Activated CD8-positive, alpha-beta memory T cell treated with anti-CD3 and anti-CD28 coated beads for 24 hours (primary cell): ENCODE results near the gene FN1.
"Not testable (repeated sequence)": the region's sequence is repeated elsewhere in the genome, so short reads cannot be mapped to it uniquely, and the experiment has no call there.

Source experiments
- DNase-seq: peaks from one replicate; pipeline ENCODE4 v3.0.0-alpha.2; 2020

Gene FN1

DNA sequence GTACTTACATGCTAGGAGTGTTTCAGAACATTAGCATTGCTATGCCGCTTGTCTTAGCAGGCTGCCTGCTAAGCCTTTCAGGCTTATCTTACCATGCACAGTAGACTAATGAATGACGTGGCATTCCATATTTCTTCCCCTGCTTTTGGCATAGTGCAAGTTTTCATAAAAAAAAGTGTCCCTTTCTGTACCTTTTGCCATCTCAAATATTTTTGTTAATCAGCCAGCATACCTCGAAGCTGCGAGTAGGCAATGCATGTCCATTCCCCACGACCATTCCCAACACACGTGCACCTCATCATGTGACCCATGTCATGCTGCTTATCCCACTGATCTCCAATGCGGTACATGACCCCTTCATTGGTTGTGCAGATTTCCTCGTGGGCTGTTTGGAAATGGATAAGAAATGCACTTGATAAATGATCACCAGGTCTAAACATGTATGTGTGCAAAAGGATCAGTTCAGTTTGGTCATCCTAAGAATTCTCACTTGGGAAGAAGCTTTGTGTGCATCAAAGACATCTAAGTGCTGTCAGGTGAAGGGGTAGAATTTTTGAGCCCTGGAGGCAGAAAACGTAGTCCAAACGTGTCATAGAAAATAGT is 13.9 kb downstream of the FN1 start:
- no peak for DNase-seq

DNA sequence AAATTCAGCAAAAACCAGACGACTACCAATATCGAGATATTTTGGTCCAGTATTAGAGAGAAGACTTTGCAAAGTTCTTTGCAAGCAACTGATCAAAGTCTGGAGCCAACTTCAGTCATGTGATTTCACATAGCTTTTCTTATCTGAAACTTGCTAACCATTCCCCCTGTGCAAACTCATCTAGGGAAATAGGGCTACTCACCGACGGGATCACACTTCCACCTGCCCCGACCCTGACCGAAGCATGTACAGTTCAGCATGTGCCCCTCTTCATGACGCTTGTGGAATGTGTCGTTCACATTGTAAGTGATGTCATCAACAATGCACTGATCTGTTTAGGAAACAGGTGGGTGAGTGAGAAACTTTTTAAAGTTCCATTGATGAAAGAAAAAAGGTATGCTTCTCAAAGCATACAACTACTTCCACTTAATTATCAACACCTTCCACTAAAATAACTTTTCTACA is 15.4 kb downstream of the FN1 start:
- no peak for DNase-seq

DNA sequence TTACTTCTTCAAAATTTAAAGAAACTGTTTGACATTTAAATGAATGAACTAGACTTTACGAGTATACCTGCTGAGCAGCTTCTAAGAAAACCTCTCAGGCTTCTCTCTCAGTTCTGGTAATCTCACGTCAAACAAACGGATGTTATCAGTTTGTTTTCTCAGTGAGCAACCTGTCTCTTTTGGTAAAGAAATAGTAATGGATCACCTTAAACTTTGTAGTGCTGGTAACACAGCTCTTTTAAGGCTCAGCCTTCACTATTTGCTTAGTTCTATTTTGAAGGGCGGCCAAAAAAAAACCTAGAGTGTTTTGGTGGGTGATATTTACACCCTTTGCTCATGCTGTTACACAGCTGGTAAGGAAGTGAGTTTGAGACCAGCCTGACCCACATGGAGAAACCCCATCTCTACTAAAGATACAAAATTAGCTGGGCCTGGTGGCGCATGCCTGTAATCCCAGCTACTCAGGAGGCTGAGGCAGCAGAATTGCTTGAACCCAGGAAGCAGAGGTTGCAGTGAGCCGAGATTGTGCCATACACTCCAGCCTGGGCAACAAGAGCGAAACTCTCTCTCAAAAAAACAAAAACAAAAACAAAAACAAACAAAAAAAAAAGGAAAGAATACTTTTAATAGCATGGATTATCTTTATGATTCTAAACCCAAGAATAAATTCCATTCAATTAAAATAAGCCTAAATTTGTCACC is 15.9 kb downstream of the FN1 start:
- no peak for DNase-seq

DNA sequence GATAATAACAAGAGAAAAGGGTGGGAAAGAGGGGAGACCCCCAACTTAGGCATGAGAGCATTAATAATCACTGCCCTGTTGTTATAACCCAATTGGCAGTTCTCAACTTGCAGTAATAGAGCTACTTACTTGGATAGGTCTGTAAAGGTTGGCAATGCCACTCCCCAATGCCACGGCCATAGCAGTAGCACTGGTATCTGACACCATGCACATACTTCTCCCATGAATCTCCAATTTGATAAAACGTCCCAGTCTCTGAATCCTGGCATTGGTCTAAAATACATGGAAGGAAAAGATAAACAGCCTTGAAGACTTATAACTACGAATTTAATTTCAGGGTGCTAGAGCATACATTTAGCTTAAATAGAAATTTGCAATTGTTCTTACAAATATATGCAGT is 16.8 kb downstream of the FN1 start:
- no peak for DNase-seq

DNA sequence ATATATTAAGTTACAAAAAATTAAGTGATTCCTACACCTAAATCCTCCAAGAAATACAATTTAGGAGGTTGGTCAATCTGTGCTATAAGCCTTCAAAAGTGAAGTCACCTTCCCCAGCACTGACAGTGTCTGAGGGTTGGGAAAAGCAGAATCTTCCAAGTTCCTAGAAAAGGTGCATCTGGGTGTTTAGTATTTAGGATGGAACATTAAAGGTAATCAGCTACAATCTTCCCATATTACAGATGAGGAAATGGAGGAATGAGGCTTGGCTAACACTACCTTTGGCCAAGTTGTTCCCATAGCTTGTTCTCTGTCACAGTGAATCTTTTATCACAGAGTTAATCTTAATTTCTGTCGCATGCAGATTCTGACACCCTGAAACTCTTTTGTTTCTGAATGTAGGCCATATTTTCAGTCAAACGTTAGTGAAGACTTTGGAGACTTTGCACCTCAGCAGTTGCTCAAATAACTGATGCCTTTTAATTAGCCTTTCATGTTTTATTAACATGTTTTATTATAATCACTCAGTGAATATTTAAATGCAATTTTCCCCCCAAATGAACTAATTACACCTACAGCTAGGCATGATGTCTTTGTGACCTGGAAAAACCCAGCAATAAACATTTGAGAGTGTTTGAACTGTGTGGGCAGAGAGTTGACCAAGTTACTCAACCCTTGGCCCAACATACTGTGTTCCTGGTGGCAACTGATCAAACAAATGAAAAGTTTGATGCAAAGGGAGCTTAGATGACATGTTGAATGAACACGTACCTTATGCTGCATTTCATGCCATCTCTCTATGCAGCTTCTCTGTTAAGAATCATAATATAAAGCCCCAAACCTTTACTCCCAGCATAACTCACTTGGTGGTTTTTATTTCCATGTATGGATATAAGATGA is 17.6 kb downstream of the FN1 start:
- no peak for DNase-seq

DNA sequence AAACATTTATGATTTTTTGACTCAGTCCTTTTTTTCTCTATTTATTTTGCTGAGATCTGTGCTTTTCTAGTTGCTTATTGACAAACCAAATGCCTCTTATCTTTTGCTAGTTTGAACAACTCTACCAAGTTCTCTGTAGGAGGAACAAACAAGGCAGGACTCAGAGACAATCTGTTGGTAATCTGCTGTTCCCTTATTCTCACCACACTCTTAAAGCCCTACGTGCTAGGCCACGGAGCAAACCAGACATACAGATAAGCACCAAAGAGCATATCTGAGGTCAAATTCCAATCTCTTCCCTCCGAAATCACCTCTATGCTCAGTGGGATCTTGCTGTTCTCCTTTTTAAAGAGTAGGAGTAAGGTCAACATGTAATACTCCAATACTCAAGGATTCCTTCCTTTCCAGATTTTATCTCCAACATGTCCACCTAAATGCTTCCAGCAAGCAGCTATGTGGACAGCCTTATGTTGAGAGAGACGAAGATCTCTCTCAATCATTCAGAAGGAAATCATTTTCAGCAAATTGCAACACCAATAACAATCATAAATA is 18.4 kb downstream of the FN1 start:
- no peak for DNase-seq

DNA sequence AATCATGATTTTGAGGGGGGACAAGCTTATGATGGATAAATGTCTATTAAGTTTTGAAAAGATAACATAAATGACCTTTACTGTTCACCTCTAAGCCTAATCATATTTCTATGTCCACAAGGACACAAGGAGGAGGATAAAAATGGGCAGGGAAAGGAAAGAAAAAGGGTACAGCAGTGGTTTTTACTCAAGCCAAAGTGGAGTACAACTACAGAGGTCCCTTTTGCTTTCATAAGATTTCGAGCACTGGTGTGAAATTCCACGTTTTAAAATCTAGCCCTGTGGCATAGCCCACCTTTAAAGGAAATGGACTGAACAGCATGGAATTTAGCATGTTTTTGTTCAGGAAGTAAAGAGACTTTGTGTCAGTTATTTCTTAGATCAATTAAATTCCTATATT is 19.2 kb downstream of the FN1 start:
- no peak for DNase-seq

DNA sequence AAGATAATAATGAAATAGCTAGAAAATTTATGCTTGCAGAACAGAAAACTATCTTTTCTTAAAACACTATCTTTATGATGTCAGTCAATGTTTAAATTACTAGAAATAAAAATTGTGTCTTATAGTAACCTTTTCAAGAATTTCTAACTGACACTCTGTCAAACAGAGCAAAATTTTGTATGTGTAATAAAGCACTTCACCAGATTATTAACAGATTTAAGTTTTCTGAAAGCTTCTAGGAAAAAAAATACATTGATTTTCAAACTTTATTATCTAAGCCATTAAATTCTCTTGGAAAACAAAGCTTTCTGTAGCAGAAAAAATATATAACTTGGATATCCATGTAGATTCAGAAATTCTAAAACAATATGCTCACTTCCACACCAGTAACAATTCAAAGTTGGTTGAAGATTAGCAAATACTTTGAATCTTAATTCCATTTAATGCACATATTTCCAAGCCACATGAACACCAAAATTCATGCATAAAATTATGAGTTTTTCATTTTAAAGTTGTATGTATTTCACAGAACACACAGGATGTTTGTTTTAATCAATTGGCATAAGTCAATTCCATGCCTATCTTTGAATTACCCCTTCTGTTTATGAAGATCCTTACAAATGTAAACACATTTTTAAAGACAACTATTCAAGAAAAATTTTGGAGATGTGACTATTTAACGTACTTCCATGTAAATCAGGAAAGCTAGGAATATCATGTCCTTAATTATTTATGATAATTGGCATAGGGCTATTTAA is 19.9 kb downstream of the FN1 start:
- no peak for DNase-seq

DNA sequence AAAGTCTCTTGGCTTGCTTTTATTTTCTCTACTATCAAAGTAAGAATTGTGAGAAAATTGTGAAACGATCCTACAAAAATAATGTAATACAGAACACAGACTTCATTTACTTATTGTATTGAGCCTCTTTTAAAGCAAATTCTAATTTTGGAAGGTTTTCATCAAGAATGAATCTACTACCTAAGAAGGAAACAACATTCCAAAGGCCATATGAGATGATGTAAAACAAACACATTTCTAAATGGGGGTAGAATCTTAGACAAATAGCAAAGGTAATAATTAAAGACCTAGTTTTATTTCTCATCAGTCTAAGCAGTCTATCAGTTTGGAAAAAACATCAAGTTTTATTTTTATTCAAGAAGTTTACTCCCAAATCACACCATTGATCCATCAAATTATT is 20.6 kb downstream of the FN1 start:
- DNase-seq, result no peak

DNA sequence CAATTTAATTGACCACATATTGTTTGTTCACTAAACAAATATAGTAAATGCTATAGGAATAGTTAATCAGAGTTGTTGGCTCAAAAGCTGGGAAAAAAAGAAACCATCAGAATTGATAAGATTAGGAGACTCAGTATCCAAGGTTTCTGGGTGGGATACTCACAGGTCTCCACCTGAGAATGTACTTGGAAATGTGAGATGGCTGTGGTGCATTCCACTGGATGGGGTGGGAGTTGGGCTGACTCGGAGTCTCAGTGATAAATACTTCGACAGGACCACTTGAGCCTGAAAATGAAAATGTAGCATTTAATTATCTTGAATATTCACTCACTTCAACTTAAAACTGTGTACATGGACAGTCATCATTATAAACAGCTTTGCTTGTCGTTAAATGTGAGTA is 21.2 kb downstream of the FN1 start:
- DNase-seq, result no peak

DNA sequence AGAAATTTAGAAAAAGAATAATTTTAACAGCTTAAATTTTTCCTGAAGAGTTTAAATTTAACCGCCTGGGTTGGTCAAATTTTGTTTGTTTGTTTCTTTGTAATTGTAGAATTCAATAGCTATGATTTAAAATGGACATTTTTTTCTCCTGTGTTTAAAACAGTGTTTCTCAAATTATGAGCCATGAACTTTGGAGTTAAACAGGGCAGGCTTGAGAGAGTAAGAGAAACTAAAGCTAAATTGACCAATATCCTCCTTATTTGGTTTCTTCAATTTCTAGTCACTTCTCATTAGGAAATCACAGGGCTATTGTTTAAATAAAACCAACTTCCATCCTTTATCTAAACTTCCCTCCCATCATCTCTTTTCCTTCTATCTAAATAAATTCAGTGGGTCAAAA is 21.9 kb downstream of the FN1 start:
- DNase-seq, result no peak

DNA sequence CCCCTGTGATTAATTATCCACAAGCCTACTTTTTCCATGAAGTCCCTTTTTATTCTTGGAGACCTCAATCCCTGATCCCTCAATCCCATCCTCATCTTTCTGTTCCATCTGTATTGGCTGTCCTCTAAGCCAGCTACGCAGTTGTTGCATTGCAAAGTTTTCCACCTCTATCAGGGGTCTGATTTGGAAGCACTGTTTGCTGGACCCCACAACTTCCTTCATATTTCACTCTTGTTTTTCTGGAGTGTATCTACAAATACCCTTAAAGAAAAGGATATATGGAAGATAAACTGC is 22.4 kb downstream of the FN1 start:
- no peak for DNase-seq

DNA sequence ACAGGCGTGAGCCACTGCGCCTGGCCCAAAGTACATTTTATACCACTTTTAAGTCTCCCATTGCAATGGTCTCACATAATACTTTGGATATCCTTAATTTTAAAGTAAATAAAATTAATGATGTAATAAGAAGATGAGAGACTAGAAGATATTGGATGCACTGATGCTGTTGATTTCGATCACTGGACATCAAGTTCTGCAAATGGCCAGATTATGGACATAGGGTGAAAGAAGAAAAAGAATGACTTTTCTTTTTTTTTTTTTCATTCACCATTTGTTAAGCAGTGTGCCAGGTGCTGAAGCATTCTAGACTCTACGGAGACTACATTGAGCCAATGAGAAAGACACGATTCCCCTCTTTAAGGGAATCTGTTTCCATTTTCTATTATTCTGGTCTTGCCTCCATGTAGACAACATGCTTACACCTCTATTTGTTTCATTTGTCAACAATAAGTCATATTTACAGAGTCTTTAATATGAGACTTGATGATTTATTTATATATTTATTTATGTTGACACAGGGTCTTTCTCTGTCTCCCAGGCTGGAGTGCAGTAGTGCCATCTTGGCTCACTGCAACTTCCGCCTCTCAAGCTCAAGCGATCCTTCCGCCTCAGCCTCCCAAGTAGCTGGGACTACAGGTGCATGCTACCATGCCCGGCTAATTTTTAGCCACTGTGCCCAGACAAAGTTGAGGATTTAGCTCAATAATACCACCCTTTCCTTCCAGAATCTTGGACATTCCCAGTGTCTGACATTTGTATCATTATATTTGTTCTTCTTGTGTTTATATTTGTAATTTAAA is 23.7 kb downstream of the FN1 start:
- no peak for DNase-seq

DNA sequence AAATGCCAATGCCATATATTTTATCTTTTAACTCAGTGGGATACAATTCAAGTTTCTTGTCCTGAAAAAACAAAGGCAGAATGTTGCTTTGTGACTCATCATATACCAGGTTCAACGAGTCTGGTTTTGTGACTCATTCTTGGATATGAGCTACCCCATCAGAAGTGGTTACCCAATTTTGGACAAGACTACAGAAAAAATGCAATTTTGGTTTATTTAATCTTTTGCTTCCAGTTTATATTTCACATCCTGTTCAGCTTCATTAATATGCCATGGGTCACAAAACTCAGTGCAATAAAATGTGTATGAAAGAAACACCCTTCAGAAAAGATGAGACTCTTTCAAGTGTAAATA is 25.0 kb downstream of the FN1 start:
- DNase-seq, result no peak

DNA sequence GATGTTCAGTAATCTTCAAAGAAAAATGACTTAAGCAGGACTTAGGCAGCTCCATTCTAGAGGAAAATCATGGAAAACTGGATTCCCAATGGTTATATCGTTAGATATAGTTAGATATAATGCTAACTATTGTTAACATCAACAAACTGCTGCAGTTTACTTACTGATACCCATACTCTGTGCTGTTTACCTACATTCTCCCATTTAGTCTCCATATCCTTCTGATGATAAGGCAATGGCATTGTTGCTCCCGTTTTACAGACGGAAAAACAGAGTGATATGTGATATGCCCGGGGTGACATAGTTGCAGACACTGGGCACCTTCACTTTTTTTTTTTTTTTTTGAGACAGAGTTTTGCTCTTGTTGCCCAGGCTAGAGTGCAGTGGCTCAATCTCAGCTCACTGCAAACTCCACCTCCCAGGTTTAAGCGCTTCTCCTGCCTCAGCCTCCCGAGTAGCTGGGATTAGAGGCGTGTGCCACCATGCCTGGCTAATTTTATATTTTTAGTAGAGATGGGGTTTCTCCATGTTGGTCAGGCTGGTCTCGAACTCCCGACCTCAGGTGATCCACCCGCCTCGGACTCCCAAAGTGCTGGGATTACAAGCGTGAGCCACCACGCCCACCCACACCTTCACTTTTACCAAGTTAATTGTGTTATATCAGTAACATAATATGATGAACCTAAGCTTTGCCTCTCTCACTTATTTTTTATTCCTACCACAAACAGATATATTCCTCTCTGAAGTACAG is 25.5 kb downstream of the FN1 start:
- not testable (repeated sequence) for DNase-seq

DNA sequence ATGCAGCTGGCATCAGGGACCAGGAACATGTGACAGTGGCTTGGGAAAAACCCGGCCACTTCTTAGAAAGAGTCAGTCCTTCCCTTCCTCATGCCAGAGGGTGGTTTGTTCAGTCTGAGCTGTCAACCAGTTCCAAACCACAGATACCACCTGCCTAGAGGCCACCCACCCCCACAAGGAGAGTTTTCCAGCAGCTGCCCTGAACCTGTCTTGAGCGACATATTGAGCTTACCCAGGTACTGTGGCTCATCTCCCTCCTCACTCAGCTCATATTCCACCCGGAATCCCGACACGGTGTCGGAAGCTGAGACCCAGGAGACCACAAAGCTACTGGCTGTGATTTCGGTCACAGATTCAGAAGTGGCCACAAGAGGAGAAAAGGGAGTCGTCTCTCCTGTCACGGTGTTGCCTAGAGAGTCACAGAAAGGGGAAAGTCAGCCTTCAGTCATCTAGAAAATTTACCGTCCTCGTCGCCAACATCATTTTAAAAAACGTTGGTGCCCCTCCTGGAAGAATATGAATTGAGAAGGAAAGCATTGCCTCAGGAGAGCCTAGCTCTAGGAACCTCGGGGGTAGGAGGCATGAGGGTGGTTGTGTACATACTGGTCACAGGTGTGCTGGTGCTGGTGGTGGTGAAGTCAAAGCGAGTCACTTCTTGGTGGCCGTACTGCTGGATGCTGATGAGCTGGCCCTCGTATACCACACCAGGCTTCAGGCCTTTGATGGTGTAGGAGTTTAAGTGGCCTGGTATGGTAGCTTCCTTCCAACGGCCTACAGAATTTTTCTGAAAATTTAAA is 26.3 kb downstream of the FN1 start:
- no peak for DNase-seq

DNA sequence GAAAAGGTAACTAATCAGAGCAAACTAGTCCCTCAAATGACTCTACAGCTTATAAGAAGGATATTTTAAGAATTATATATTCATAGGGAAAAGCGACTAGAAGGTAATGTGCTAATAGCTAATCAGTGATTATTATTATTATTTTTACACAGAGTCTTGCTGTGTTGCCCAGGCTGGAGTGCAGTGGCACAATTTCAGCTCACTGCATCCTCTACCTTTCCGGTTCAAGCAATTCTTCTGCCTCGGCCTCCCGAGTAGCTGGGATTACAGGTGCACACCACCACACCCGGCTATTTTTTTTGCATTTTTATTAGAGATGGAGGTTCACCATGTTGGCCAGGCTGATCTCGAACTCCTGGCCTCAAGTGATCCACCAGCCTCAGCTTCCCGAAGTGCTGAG is 27.4 kb downstream of the FN1 start:
- DNase-seq, result not testable (repeated sequence)

DNA sequence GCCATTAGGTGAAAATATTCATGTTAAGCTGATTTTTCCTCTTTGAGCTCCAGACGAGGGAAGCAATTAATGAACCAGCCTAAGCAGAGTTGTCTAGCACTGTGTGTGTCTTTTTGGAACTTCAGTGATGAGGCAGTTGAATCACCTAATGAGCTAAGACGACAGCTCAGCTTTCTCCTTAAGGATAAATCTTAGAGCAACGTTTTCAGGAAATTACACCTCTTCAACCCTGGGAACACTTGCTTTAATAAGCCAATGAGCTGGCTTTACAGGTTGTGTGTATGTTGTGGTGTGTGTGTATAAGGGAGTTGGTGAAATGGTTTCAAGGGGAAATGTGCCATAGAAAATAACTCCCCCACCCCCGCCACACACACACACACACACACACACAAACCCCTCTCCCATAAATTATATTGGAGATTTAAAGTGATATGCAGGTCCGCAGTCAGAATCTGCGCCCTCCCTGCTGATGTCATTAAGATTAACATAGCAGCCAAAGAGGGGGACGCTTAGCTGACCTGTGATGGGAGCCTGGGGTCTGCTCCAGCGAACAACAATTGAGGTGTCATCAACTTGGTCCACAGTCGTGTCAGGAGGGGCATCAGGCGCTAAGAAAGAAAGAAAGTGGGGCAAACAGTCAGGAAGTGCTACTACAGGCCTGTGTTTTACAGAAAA is 28.1 kb downstream of the FN1 start:
- no peak for DNase-seq

DNA sequence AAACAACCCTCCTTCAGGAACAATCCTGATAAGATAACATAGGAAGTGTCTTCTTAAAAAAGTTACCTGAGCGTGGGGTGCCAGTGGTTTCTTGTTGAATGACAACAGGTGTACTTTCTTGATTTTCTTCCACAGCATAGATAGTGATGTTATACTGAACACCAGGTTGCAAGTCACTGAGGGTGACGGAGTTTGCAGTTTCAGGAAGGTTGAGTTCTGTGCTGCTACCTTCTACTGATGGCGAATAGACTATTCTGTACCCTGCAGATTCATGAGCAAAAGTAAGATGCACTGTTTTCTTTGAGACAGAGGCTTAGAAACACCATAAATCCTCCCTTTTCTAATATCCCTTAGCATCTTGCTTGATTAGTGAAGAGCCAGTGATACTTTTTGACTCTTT is 28.8 kb downstream of the FN1 start:
- DNase-seq, result no peak
